OCI-LY7 (cell line): ENCODE results near the gene VMO1. TPM values are rescaled to one million over a fixed set of nuclear protein-coding genes. Genes with fewer than 3 reads are reported as not detected.

Source experiments
- BruUV-seq: library from RNA; stranded (reverse); fragments of 400-500 nt; replicated peaks from 2 replicates; lab custom pipeline; 2021; lab: Mats Ljungman, UMichigan
- CTCF ChIA-PET: fragments of 300-600 bp; sonication (Branson Sonifier 250); formaldehyde crosslinking; loops from one replicate; lab custom pipeline; 2022; ENCODE audit warnings: antibody characterized with exemption; ENCODE audit not compliant: unreplicated experiment; lab: Charles Lee
- POLR2A ChIA-PET: fragments of 300-600 bp; sonication (Branson Sonifier 250); formaldehyde crosslinking; loops from one replicate; lab custom pipeline; 2022; ENCODE audit warnings: antibody characterized with exemption; lab: Charles Lee
- DNase-seq: peaks from one replicate; pipeline ENCODE4 v3.0.0-alpha.2; 2015; ENCODE audit warnings: low spot score
- H2AFZ ChIP-seq: fragments of 200-600 bp; sonication (generic), shearing (Covaris generic); 2 replicates; pipeline ENCODE4 v1.6.1; 2014; ENCODE audit warnings: mild to moderate bottlenecking, antibody characterized with exemption, low read length, moderate library complexity
- H3K27ac ChIP-seq: fragments of 200-600 bp; sonication (generic); 2 replicates; pipeline ENCODE4 v1.5.1; 2014; ENCODE audit warnings: mixed run types, low read depth, mild to moderate bottlenecking, moderate library complexity, low read length, inconsistent platforms; ENCODE audit not compliant: poor library complexity, severe bottlenecking
- H3K36me3 ChIP-seq: fragments of 200-600 bp; sonication (generic); 2 replicates; pipeline ENCODE4 v1.6.1; 2014; ENCODE audit warnings: mild to moderate bottlenecking, antibody characterized with exemption, low read length, moderate library complexity, mixed read lengths; ENCODE audit not compliant: insufficient read depth
- H3K4me1 ChIP-seq: fragments of 200-600 bp; sonication (generic); 2 replicates; pipeline ENCODE4 v1.5.1; 2014; ENCODE audit warnings: mild to moderate bottlenecking, low read length; ENCODE audit not compliant: insufficient read depth, poor library complexity, severe bottlenecking
- H3K4me2 ChIP-seq: fragments of 200-600 bp; sonication (generic); 2 replicates; pipeline ENCODE4 v1.6.1; 2014; ENCODE audit warnings: mild to moderate bottlenecking, low read length
- H3K4me3 ChIP-seq: fragments of 200-600 bp; sonication (generic); 2 replicates; pipeline ENCODE4 v1.5.1; 2014; ENCODE audit warnings: mild to moderate bottlenecking, low read depth, low read length; ENCODE audit not compliant: poor library complexity, severe bottlenecking
- H3K79me2 ChIP-seq: fragments of 200-600 bp; sonication (generic); 2 replicates; pipeline ENCODE4 v1.6.1; 2016; ENCODE audit warnings: low read depth, mild to moderate bottlenecking, low read length, moderate library complexity, mixed read lengths; ENCODE audit not compliant: insufficient read depth
- H3K9me2 ChIP-seq: fragments of 200-600 bp; sonication (generic); 2 replicates; pipeline ENCODE4 v1.6.1; 2016; ENCODE audit warnings: mild to moderate bottlenecking, low read length, mixed read lengths; ENCODE audit not compliant: insufficient read depth
- H3K9me3 ChIP-seq: fragments of 200-600 bp; sonication (generic); 2 replicates; pipeline ENCODE4 v1.6.1; 2014; ENCODE audit warnings: mild to moderate bottlenecking, mixed run types, low read length, mixed read lengths
- H4K20me1 ChIP-seq: fragments of 200-600 bp; sonication (generic); 2 replicates; pipeline ENCODE4 v1.6.1; 2014; ENCODE audit warnings: mild to moderate bottlenecking, antibody characterized with exemption, low read length, moderate library complexity, mixed read lengths; ENCODE audit not compliant: insufficient read depth
- EZH2phosphoT487 ChIP-seq: fragments of 200-600 bp; sonication (generic); IDR thresholded peaks from 2 replicates; pipeline ENCODE4 v1.6.1; 2018; ENCODE audit warnings: low read depth, borderline replicate concordance, mild to moderate bottlenecking, mixed run types, antibody characterized with exemption, low read length, moderate library complexity, mixed read lengths
- intact Hi-C: fragments of 100-400 bp; cut with micrococcal nuclease; formaldehyde crosslinking; loops from one replicate; pipeline ENCODE4 v1.10.0; 2022; ENCODE audit not compliant: unreplicated experiment
- total RNA-seq, 2 experiments: library from RNA; depleted of rRNA in 1 of 2; stranded (reverse); fragments of >200 nt in 1 of 2; shearing (Covaris generic) in 1 of 2; gene quantifications; 2 replicates each; pipeline ENCODE4 v1.2.3, GENCODE V29; 2014 to 2022
- TF ChIP-seq, protein P1 (sequence below): fragments of 200-600 bp; sonication (generic); conservative IDR thresholded peaks from 2 replicates; pipeline ENCODE4 v1.5.1; 2014; ENCODE audit warnings: mild to moderate bottlenecking, antibody characterized with exemption, low read length, moderate library complexity, mixed read lengths

VMO1 gene
- total RNA-seq, 2 experiments from 2014 or later: not detected

DNA sequence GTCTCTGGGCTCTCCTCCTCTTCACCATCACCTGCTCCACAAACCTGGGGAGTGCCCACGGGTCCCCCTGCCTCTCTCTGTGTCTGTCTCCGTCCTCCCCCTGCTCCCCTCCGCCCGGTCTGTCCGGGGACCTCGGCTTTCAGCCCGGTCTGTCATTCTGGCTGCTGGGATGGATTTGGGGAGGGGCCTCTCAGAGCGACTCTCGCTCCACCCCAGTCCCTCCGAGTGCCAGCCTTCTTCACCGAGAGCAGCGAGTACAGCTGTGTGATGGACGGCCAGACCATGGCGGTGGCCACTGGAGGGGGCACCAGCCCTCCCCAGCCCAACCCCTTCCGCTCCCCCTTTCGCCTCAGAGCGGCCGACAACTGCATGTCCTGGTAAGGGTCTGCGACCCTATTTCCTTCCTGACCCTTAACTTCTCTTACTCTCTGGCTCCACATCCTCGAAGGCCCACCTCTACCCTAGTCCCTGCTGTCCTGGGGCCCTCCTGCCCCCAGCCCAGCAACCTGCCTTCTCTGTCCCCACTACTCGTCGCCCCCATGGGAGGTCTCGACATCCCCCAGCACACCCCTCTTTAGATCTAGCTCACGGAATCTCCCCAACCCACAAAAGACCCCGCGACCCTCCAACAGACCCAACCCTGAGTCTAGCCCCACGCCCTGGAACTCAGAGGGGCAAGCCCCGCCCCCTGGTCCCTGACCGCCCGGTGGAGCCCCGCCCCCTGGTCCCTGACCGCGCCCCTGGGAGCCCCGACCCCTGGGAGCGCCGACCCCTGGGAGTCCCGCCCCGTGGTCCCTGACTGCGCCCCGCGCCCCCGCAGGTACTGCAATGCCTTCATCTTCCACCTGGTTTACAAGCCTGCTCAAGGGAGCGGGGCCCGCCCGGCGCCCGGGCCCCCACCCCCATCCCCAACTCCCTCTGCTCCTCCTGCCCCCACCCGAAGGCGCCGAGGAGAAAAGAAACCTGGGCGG, 40.9 kb downstream of the VMO1 start:
- Histone ChIP-seq H2AFZ (no peak overlapping the region), H3K9me3 (no peaks in the 10 kb centered on the region), H3K4me1 (peaks cover 8% of the 10 kb centered on the region), H3K36me3 (no peaks in the 10 kb centered on the region), H3K4me2 (no peak overlapping the region), H3K79me2 (no peaks in the 10 kb centered on the region), H3K4me3 (no peak overlapping the region), H3K27ac (no peak overlapping the region), H4K20me1 (no peaks in the 10 kb centered on the region), H3K9me2 (no peaks in the 10 kb centered on the region)
- CTCF ChIA-PET: no interaction called here
- intact Hi-C loops: no loop called here
- TF ChIP-seq, protein P1, sequence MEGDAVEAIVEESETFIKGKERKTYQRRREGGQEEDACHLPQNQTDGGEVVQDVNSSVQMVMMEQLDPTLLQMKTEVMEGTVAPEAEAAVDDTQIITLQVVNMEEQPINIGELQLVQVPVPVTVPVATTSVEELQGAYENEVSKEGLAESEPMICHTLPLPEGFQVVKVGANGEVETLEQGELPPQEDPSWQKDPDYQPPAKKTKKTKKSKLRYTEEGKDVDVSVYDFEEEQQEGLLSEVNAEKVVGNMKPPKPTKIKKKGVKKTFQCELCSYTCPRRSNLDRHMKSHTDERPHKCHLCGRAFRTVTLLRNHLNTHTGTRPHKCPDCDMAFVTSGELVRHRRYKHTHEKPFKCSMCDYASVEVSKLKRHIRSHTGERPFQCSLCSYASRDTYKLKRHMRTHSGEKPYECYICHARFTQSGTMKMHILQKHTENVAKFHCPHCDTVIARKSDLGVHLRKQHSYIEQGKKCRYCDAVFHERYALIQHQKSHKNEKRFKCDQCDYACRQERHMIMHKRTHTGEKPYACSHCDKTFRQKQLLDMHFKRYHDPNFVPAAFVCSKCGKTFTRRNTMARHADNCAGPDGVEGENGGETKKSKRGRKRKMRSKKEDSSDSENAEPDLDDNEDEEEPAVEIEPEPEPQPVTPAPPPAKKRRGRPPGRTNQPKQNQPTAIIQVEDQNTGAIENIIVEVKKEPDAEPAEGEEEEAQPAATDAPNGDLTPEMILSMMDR: no peak
- no peak for TF ChIP-seq EZH2phosphoT487
- POLR2A ChIA-PET: no interaction called here
- no TSS peak for BruUV-seq
- no peak for DNase-seq

DNA sequence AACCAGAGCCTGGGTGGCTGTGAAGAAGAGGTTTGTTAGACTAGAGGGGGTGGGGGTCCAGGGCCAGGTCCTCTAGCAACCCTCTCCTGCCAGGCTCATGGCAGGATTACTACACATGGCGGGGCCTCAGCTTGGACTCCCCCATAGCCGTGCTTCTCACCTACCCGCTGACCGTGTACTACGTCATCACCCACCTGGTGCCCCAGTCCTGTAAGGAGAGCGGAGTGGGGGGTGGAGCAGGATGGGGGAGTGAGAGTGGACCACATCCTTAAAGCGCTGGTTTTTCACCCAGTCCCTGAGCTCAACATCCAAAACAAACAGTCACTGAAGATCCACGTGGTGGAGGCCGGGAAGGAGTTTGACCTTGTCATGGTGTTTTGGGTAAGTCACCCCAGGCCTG, 42.3 kb downstream of the VMO1 start:
- BruUV-seq: no TSS peak
- no peak overlapping the region for H3K27ac ChIP-seq
- H3K9me2 ChIP-seq: no peaks in the 10 kb centered on the region
- H3K4me3 ChIP-seq: no peak overlapping the region
- intact Hi-C loops: no loop called here
- no peaks in the 10 kb centered on the region for H4K20me1 ChIP-seq
- POLR2A ChIA-PET: no interaction called here
- H3K79me2 ChIP-seq: no peaks in the 10 kb centered on the region
- H3K36me3 ChIP-seq: no peaks in the 10 kb centered on the region
- CTCF ChIA-PET: no interaction called here
- DNase-seq: no peak
- peaks cover 14% of the 10 kb centered on the region for H3K4me1 ChIP-seq
- H3K4me2 ChIP-seq: no peak overlapping the region
- TF ChIP-seq, protein P1: no peak
- no peak for TF ChIP-seq EZH2phosphoT487
- H2AFZ ChIP-seq: no peak overlapping the region
- H3K9me3 ChIP-seq: no peaks in the 10 kb centered on the region

DNA sequence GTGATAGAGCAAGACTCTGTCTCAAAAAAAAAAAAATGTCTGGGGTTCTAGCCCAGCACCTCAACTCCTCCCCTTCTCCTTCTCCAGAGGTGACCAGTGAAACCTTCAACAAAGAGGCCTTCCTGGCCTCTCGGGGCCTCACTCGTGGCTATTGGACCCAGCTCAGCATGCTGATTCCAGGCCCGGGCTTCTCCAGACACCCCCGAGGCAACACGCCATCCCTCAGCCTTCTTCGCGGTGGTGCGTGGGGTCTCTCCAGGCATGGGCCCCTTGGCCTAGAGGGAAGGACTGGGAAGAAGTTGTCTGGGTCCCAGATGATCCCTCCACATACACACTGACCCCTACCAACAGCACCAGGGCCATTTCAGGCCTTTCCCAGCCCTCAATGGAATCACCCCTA, 42.9 kb downstream of the VMO1 start:
- Histone ChIP-seq H3K4me1 (peaks cover 12% of the 10 kb centered on the region), H3K27ac (no peak overlapping the region), H3K4me3 (no peak overlapping the region), H3K79me2 (no peaks in the 10 kb centered on the region), H3K9me2 (no peaks in the 10 kb centered on the region), H3K9me3 (no peaks in the 10 kb centered on the region), H2AFZ (no peak overlapping the region), H3K4me2 (no peak overlapping the region), H4K20me1 (no peaks in the 10 kb centered on the region), H3K36me3 (no peaks in the 10 kb centered on the region)
- POLR2A ChIA-PET: no interaction called here
- intact Hi-C loops: no loop called here
- BruUV-seq: no TSS peak
- CTCF ChIA-PET: no interaction called here
- DNase-seq: no peak
- no peak for TF ChIP-seq EZH2phosphoT487
